Activated CD8-positive, alpha-beta memory T cell treated with anti-CD3 and anti-CD28 coated beads for 24 hours (primary cell): ENCODE results near the gene CCNO.
A peak's percentile ranks its signal among the peaks of the same experiment; 100 is the strongest.

ENCODE experiments used
- DNase-seq: peaks from one replicate; pipeline ENCODE4 v3.0.0-alpha.2; 2020

CCNO gene

DNA sequence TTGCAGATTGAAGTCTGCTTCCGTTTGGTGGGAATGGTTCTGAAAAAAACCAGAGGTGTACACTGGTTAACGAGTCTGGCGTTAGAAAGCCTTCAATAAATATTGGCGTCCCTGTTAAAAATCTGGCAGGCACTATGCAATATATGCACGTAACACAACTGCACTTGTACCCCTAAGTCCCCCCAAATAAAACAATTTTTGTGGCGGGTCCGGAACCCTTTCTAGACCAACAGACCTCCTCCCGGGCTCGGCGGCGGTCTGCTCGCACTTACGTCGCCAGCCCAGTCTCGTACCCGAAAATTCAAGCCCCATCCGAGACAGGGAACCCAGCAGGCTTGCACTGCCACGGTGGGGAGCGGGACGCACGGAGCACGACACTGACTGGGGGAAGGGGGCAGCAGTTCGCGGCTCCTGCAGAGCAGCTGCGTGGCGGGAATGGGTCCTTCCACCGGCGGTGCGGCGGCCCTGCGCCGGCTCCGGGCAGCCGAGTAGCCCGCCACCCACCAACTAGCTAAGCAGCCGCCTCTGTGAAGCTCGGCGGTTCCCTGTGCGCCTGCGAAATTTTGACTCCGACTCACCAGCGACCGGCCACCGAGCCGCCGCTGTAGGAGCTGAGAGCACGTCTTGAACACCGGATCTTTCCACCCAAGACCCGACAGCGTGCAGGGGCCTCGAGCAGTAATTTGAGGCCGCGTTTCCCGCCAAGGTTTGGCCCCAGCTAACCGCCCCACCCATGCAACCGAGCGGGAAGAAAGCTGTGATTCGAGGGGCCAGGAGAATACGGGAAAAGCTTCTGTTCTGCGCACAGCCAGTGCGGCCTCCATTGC lies 10.2 kb downstream of the CCNO start:
- peak; percentile 65 for DNase-seq

DNA sequence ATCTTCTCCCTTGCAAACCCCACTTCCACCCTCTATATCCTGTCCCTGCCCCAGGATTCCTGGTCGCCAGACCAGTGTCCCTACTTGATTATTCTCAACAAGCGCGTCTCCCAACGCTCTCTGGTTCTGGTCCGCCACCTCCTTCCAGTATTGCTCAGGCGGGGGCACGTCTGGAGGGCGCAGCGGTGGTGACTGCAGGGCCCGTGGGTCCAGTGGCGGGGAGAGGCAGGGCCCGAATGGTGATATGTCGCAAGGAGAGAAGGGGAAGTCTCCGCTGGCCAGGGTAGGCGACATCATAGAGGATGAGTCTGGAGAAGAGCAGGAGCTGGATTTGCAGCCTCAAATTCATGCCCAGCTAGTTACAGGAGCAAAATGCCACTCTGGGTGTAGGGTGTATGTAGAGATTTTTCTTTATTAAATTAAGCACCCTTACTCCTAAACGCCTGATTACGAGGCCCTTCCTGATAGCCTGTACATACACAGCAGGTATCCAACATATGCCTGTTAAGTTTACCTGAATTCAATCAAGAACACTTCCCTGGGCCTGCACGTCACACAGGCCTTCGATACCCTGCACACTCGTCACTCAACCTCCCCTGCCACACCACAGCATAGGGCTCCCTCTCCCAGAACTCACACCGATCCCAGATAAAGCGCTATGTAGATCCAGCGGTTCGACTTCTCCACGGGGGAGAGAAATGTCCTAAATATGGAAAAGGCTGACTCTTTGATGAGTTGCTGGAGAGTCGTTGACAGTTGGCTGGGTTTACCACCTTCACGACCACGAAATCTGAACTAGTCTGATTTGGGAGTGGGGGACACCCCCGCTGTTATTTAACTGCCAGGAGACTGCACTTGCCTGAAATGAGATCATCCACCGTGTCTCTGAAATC lies 11.1 kb downstream of the CCNO start:
- no peak for DNase-seq

DNA sequence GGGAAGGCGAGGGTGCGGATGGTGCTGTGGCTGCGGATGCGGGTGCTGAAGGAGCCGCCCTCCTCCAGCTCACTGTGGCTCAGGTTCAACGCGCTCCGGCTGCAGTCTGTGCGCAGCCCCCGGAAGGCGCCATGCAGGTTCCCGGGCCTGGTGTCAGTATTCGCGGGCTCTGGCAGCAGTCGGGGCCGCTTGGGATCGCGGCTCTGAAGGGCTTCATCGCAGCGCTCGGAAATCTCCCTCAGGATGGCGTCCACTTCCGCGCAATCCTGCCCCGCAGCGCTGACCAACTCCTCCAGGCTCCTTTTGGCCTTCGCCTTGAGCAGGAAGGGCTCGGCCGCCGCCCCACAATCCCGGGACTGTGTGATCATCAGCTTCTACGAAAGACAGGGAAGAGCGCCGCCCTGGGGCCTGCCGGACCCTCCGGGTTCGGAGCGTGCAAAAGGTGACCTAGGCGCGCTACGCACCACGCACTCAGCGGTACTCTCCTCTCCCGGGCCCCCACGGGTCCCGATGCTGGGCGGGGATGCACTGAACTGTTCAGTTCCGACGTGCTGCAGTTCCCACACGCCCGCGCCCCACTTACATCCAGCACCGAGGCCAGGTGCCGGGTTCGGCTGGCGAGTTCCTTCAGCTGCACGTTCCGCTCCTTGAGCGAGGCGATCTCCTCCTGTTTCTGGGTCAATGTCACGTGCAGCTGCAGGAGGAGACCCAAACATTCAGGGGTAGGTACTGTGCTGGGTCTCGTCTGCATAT lies 12.8 kb downstream of the CCNO start:
- DNase-seq, result no peak

DNA sequence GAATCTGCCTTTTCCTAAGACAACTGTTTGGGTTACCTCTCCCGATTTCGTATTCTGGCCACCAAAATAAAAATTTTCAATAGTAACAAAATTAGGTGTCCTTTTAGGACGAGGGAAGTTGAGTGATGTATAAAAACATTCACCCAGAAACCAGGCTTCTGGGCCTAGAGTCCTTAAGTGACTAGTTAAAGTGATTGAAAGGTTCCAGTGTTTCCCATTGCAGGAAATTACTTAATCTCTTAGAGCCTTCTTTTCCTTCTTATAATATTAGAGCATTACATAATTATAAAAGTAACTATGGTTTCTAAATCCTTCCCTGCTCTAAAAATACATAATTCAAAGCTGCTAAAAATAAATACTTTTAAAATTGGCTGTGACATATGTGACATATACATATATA lies 13.6 kb downstream of the CCNO start:
- no peak for DNase-seq

DNA sequence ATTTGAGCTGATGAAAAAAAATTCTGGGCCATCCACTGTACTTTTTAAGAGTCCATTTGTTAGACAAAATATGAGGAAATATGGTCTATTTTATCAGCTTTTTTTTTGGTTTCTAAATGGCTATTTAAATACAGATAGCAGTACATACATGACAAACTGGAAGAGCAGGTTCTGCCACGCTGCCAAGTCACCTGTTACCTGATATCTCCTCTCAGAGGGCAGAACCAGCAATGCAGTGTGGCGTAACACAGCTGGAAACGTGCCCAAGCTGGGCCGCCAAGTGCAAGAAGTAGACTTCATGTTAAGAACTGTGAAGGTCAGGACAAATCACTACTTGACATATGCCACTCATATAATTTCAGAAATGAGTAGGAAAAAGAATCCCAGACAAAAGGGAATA lies 14.4 kb downstream of the CCNO start:
- no peak for DNase-seq

DNA sequence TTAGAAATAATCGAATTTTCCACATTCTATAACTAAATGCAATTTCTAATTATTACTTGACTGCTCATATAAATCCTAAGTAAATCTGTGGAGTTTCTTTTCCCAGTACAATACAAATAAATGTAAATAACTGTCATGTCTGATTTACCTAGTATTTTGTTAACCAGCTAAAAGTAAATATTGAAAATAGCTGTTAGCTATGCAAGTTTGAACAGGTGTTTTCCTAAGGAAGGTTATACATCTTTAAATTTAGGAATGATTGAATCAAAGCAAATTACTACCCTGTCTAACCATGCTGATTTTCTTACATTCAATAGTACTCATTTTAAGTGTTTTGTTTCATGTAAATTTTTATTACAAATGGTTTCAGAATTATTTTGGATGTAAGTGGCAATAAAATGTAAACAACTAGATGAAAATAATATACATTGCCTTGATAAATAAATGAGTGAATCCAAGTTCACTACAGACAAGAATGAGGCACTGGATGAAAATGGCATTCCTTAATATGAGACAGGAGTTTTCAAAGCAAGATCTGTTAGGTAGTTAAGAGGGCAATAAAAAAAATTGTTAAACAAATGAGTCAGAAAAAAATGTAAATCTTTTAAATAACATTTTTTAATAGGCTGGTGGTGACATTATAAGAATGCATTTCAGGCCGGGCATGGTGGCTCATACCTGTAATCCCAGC lies 22.1 kb downstream of the CCNO start:
- no peak for DNase-seq

DNA sequence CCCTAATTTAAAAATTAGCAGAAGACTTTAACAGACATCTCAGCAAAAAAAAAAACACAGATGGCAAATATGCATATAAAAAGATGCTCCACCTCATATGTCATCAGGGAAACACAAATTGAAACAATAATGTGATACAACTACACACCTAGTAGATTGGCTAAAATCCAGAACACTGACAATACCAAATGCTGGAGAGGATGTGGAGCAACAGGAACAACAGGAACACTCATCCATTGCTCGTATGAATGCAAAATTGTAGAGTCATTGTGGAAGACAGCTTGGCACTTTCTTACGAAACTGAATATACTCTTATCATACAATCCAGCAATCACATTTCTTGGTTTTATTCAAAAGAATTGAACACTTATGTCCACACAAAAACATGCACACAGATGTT lies 28.4 kb downstream of the CCNO start:
- DNase-seq, result no peak

DNA sequence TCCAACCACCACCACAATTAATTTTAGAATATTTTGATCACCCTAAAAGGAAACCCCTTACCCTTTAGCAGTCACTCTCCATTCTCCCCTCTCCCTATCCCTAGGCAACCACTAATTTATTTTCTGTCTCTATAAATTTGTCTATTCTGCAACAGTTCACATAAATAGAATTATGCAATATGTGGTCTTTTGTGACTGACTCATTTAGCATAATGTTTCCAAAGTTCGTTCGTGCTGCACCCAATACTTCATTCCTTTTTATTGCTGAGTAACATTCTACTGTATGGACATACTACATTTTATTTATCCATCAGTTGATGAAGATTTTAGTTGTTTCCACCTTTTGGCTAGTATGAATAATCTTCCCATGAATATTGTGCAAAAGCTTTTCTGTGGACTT lies 42.2 kb downstream of the CCNO start:
- DNase-seq, result no peak

DNA sequence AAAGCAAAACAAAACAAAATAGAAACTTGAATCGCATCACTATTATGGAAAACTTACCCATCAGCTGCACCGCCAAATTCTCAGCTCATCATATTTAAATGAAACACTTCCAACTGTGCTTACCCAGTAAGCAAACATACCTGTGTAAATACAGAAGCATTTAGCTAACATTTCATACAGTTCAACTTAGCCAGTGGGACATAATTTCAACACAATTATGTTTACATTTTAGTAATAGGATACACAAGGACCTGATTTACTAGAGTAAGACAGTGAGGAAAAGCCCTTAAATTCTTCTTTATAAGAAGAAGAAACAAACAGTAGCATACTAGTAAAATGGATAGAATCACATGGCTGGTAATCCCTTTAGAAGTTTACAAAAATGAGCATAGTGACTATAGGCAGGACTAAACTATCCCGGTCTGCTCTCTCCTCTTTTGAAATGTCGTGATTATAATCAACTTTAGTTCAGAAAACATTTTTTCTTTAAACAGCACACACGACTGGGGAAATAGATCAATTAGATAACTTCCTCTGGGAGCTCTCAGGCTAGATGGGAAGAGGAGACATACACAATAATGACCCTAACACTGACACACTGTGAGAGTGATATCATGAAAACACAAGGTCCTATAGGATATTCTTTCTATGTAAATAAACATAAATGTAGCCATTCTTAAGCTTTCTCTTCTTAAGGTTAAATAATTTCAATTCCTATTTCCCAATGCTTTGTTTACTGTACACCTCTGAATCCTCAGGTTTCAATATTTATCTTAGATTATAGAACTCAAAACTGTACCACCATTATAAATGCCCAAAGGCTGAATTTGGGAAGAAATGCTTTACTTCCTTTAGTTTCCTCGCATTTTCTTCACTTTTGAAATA lies 44.5 kb downstream of the CCNO start:
- DNase-seq, result no peak

DNA sequence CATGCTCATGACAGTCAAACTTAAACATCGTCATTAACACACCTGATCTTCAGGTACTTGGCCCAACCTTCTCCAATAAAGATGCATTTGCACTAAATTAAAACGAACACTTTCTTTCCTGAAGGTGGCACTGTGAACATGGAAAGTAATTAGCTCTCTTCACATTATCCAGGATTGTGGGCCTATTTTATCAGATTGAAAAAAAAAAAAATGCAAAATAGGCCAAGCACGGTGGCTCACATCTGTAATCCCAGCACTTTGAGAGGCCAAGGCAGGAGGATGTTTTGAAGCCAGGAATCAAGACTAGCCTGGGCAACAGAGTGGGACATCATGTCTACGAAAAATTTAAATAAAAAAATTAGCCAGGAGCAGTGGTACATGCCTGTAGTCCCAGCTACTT lies 46.0 kb downstream of the CCNO start:
- DNase-seq, result no peak
